ENCODE measurements around the gene ZNF101. TPM values are rescaled to one million over a fixed set of nuclear protein-coding genes. Genes with fewer than 3 reads are reported as not detected.

ZNF101 gene
- polyA plus RNA-seq, 1 donor (not counting 4 experiments of a cell fraction or from before 2014, with no cell fraction given): 9.8 TPM

- dilution Hi-C loops (cut with MboI; ENCODE audit: extremely low pct_ligation_motif_present, low sequenced_read_pairs): no loop called here
- H4K20me1 ChIP-seq (ENCODE audit: control insufficient read depth, extremely low read depth, insufficient read depth, low read length): peaks cover 3% of the 10 kb centered on the region
- no peak for TF ChIP-seq EZH2 (IDR thresholded peaks at IDR 0.05; ENCODE audit: low read length)
- TF ChIP-seq CTCF (optimal IDR thresholded peaks at IDR 0.05 in 1 of 3, IDR thresholded peaks at IDR 0.05 in 1 of 3, conservative IDR thresholded peaks at IDR 0.05 in 1 of 3; ENCODE audit: extremely low read depth in 1 of 3, insufficient read depth in 2 of 3, low read length in 3 of 3): no peak
- no peaks in the 10 kb centered on the region for H3K9me3 ChIP-seq (ENCODE audit: control insufficient read depth, low read depth, low read length)
- peaks cover 14 to 18% of the 10 kb centered on the region in 2 experiments for H3K36me3 ChIP-seq (ENCODE audit: control insufficient read depth in 2 of 2, extremely low read depth in 1 of 2, insufficient read depth in 2 of 2, low read length in 2 of 2)
- H3K4me3 ChIP-seq (ENCODE audit: control insufficient read depth in 2 of 3, extremely low read depth in 1 of 3, insufficient read depth in 2 of 3, low read depth in 1 of 3, low read length in 3 of 3): no peak overlapping the region
- FAIRE-seq (no peak), DNase-seq (ENCODE audit: low read depth, low spot score) (no peak)
- H2AFZ ChIP-seq (ENCODE audit: control insufficient read depth, low read length): no peak overlapping the region
- no peaks in the 10 kb centered on the region for H3K27me3 ChIP-seq (ENCODE audit: control insufficient read depth, extremely low read depth, insufficient read depth, low read length)
- H3K4me1 ChIP-seq (ENCODE audit: control insufficient read depth, extremely low read depth, insufficient read depth, low read length): peaks cover 5% of the 10 kb centered on the region
- H3K27ac ChIP-seq (ENCODE audit: control insufficient read depth, insufficient read depth, low read length): no peak overlapping the region
- H3K9me1 ChIP-seq (ENCODE audit: control insufficient read depth, extremely low read depth, insufficient read depth, low read length): no peaks in the 10 kb centered on the region
- no peak overlapping the region for H3K9ac ChIP-seq (ENCODE audit: control insufficient read depth, extremely low read depth, insufficient read depth, low read length)
- H3K4me2 ChIP-seq (ENCODE audit: control insufficient read depth, extremely low read depth, insufficient read depth, low read depth, low read length): no peak overlapping the region
- peaks cover 3% of the 10 kb centered on the region for H3K79me2 ChIP-seq (ENCODE audit: control insufficient read depth, insufficient read depth, low read length)
These were observed 38.6 kb upstream of the ZNF101 start for GRCh38 chr19:19630062-19630414.

GRCh38 chr19:19630426-19630825, 38.2 kb upstream of the ZNF101 start:
- Histone ChIP-seq H3K9me1 (ENCODE audit: control insufficient read depth, extremely low read depth, insufficient read depth, low read length) (no peaks in the 10 kb centered on the region), H2AFZ (ENCODE audit: control insufficient read depth, low read length) (no peak overlapping the region), H3K9ac (ENCODE audit: control insufficient read depth, extremely low read depth, insufficient read depth, low read length) (no peak overlapping the region), H3K27me3 (ENCODE audit: control insufficient read depth, extremely low read depth, insufficient read depth, low read length) (no peaks in the 10 kb centered on the region), H3K27ac (ENCODE audit: control insufficient read depth, insufficient read depth, low read length) (no peak overlapping the region), H4K20me1 (ENCODE audit: control insufficient read depth, extremely low read depth, insufficient read depth, low read length) (peaks cover 3% of the 10 kb centered on the region), H3K4me1 (ENCODE audit: control insufficient read depth, extremely low read depth, insufficient read depth, low read length) (peaks cover 5% of the 10 kb centered on the region), H3K4me2 (ENCODE audit: control insufficient read depth, extremely low read depth, insufficient read depth, low read depth, low read length) (no peak overlapping the region), H3K4me3 (ENCODE audit: control insufficient read depth in 2 of 3, extremely low read depth in 1 of 3, insufficient read depth in 2 of 3, low read depth in 1 of 3, low read length in 3 of 3) (no peak overlapping the region), H3K36me3 (ENCODE audit: control insufficient read depth in 2 of 2, extremely low read depth in 1 of 2, insufficient read depth in 2 of 2, low read length in 2 of 2) (peaks cover 14 to 21% of the 10 kb centered on the region in 2 experiments), H3K79me2 (ENCODE audit: control insufficient read depth, insufficient read depth, low read length) (peaks cover 3% of the 10 kb centered on the region), H3K9me3 (ENCODE audit: control insufficient read depth, low read depth, low read length) (no peaks in the 10 kb centered on the region)
- TF ChIP-seq CTCF (optimal IDR thresholded peaks at IDR 0.05 in 1 of 3, IDR thresholded peaks at IDR 0.05 in 1 of 3, conservative IDR thresholded peaks at IDR 0.05 in 1 of 3; ENCODE audit: extremely low read depth in 1 of 3, insufficient read depth in 2 of 3, low read length in 3 of 3) (no peak), EZH2 (IDR thresholded peaks at IDR 0.05; ENCODE audit: low read length) (no peak)
- no peak for DNase-seq (ENCODE audit: low read depth, low spot score)
- FAIRE-seq: no peak
- dilution Hi-C loops (cut with MboI; ENCODE audit: extremely low pct_ligation_motif_present, low sequenced_read_pairs): no loop called here
